Stomach (tissue), 9 donors: ENCODE results near the gene FRMD5. TPM values are rescaled to one million over a fixed set of nuclear protein-coding genes. Genes with fewer than 3 reads are reported as not detected.
"Not testable (repeated sequence)": the region's sequence is repeated elsewhere in the genome, so short reads cannot be mapped to it uniquely, and the experiment has no call there.

Experiments
- DNase-seq, 2 donors: peaks; one replicate each; pipeline versions ENCODE4 v3.0.0 to v3.0.0-alpha.2; 2013 to 2019
- H3K27ac ChIP-seq, 5 donors: fragments of 200-600 bp in 4 of 5; sonication (generic) in 4 of 5; one replicate each; pipeline ENCODE4 v1.5.1; 2013 to 2019; ENCODE audit warnings: mild to moderate bottlenecking in 1 of 5, moderate library complexity in 1 of 5
- H3K27me3 ChIP-seq, 3 donors: fragments of 200-600 bp; sonication (generic); one replicate each; pipeline ENCODE4 v1.5.1; 2017 to 2019; ENCODE audit warnings: mixed run types in 1 of 3
- H3K36me3 ChIP-seq, 4 donors: fragments of 200-600 bp; sonication (generic); 1 replicate in 3 of 4; 2 replicates in 1 of 4; pipeline ENCODE4 v1.5.1; 2016 to 2019
- H3K4me1 ChIP-seq, 4 donors: fragments of 200-600 bp; sonication (generic); one replicate each; pipeline ENCODE4 v1.5.1; 2016 to 2019
- H3K4me3 ChIP-seq, 4 donors: fragments of 200-600 bp; sonication (generic) in 3 of 4; one replicate each; pipeline ENCODE4 v1.5.1; 2016 to 2019; ENCODE audit warnings: mild to moderate bottlenecking in 1 of 4
- H3K9me3 ChIP-seq, 4 donors: fragments of 200-600 bp; sonication (generic); one replicate each; pipeline ENCODE4 v1.5.1; 2016 to 2019
- EP300 ChIP-seq: sonication (generic); formaldehyde crosslinking; IDR thresholded peaks from one replicate; pipeline ENCODE4 v1.6.1; 2017; ENCODE audit warnings: antibody characterized with exemption
- POLR2A ChIP-seq, 4 donors: fragments of 450-650 bp; IDR thresholded peaks; one replicate each; pipeline ENCODE4 v1.6.1; 2016; ENCODE audit warnings: antibody characterized with exemption in 4 of 4, control low read depth in 2 of 4, mild to moderate bottlenecking in 1 of 4, moderate library complexity in 1 of 4
- POLR2AphosphoS5 ChIP-seq, 3 donors: sonication (generic); formaldehyde crosslinking; IDR thresholded peaks; one replicate each; pipeline ENCODE4 v1.6.1; 2016; ENCODE audit warnings: antibody characterized with exemption in 3 of 3
- WGBS, 5 donors: extraction: QIAGEN DNeasy Blood & Tissue Kit in 3 of 5; methylation state at CpG; one replicate each; pipeline versions ENCODE4 v1.1.5 to v1.1.7; 2013 to 2018; 5-methylcytosine and 5-hydroxymethylcytosine counted together
- intact Hi-C: fragments of 100-400 bp; cut with DNase I; formaldehyde crosslinking; loops from one replicate; pipeline ENCODE4 v1.15.1; 2023; ENCODE audit warnings: low total_unique reads
- polyA plus RNA-seq, 3 donors: library from polyadenylated mRNA; stranded (reverse); fragments of 200-250 nt; gene quantifications; one replicate each; pipeline ENCODE4 v1.2.3, GENCODE V29; 2013
- total RNA-seq, 5 donors: library from RNA; depleted of rRNA; stranded (reverse); fragments of >200 nt; gene quantifications; one replicate each; pipeline versions ENCODE4 v1.1.0 to v1.2.3, GENCODE V29; 2014 to 2016
- TF ChIP-seq, protein P1 (sequence below), 7 experiments: fragments of 450-650 bp in 4 of 7; fragments of 200-600 bp in 3 of 7; sonication (generic) in 3 of 7; IDR thresholded peaks; one replicate each; pipeline ENCODE4 v1.5.1; 2016 to 2019; ENCODE audit warnings: antibody characterized with exemption in 7 of 7, control low read depth in 2 of 7, mild to moderate bottlenecking in 1 of 7
- donor health status: healthy with polysubstance abuse.
- donor health status: Bipolar disorder and iron deficiency.
- donor health status: healthy.

The FRMD5 gene
- total and polyA plus RNA-seq, 8 donors = 0.40 to 13.0 (median 2.5) TPM

DNA sequence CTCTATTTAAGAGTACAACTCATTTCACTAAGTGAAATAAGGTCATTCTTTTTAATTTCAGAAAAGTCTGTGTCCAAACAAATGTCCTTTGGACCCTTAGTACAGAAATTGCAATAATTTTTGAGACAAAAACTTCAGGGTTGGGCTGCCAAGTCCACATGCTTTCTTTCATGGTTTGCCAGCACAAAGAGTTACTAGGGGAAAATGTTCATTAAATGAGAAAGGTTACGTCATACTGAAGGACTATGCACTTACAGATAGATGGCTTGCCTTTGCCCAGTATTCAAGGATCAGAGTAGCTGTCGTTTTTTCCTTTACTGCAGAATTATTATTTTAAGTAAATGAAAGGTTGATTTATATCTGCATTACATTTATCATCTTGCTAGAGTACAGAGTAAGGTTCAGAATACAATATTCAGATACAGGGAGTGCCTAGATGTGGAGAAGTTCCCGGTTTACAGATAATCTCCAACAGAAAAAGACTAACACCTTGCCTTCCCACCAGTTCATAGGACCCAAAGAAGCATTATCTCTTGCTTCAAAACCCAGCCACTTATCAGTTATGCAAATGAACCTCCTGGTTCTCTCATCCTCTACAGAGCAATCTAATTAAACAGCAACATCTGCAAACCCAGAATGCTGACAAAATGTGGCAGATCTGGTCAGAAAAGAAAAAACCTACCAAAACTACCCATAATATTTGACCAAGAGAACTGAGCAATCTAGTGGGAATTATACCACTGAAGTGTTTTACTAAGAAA is 179.3 kb downstream of the FRMD5 start:
- no peaks in the 10 kb centered on the region for H3K27me3 ChIP-seq
- H3K27ac ChIP-seq = no peak overlapping the region
- peak in 1 of 2 donors; percentile 42 for DNase-seq
- intact Hi-C loops = no loop called here
- H3K9me3 ChIP-seq = no peaks in the 10 kb centered on the region
- WGBS, 5 donors = 58 to 75% (median 68%) methylated on average over 3 of the region's 3 CpGs
- peaks cover 0 to 12% (median 4%) of the 10 kb centered on the region in 4 donors for H3K4me1 ChIP-seq
- no peaks in the 10 kb centered on the region for H3K36me3 ChIP-seq
- no peak overlapping the region for H3K4me3 ChIP-seq
- no peak for TF ChIP-seq EP300
- TF ChIP-seq, protein P1, sequence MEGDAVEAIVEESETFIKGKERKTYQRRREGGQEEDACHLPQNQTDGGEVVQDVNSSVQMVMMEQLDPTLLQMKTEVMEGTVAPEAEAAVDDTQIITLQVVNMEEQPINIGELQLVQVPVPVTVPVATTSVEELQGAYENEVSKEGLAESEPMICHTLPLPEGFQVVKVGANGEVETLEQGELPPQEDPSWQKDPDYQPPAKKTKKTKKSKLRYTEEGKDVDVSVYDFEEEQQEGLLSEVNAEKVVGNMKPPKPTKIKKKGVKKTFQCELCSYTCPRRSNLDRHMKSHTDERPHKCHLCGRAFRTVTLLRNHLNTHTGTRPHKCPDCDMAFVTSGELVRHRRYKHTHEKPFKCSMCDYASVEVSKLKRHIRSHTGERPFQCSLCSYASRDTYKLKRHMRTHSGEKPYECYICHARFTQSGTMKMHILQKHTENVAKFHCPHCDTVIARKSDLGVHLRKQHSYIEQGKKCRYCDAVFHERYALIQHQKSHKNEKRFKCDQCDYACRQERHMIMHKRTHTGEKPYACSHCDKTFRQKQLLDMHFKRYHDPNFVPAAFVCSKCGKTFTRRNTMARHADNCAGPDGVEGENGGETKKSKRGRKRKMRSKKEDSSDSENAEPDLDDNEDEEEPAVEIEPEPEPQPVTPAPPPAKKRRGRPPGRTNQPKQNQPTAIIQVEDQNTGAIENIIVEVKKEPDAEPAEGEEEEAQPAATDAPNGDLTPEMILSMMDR (IDR thresholded peaks at IDR 0.05) = no peak
- no peak for TF ChIP-seq POLR2AphosphoS5 (IDR thresholded peaks at IDR 0.05)
- TF ChIP-seq POLR2A (IDR thresholded peaks at IDR 0.05) = no peak

DNA sequence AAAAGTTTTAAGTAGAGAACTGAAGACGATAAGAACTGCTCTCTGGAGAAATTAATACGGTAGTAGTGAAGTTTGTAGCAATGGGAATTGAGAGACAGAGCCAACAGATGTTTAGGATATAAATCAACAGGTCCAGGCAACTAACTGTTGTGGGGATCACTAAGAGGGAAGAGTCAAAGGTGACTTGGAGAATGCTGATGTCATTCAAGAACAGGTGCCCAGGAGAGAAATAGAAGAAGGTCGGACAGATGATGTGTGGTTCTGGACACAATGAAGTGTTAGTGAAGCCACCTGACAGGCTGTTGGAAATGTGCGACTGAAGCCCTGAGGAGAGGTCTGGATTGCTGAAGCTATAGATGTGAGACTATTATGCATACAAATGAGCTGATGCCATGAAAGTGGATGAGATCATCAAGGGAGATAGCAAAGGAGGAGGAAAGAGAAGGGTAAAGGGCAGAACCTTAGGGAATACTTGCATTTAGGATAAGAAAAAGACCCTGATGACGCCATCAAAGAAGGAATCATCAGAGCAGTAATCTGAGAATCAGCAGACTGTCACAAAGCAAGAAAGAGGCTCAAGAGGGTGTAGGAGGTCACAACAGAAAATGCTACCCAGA is 183.7 kb downstream of the FRMD5 start:
- no peaks in the 10 kb centered on the region for H3K9me3 ChIP-seq
- 77 to 85% (median 83%) methylated on average over 5 of the region's 5 CpGs for WGBS, 5 donors

DNA sequence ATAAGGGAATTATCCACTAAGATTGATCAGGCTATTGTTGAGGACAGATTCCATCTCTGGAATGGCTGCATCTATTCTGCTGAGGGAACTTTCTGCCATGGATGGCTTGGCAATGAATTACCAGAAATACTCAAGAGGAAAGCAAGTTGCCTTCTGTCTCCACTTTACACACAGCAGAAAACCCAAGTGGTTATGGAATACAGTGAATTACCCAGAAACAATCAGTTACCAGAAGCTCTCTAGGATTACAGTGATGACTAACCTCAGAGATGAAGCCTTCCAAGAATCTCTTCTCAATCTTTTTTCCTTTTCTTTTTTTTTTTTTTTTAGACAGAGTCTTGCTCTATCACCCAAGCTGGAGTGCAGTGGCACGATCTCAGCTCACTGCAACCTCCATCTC is 185.0 kb downstream of the FRMD5 start:
- Histone ChIP-seq H3K4me3 (no peak overlapping the region), H3K27ac (no peak overlapping the region), H3K9me3 (no peaks in the 10 kb centered on the region), H3K4me1 (no peaks in the 10 kb centered on the region), H3K27me3 (no peaks in the 10 kb centered on the region), H3K36me3 (no peaks in the 10 kb centered on the region)
- WGBS, 5 donors = 81 to 100% (median 86%) methylated on average over 1 of the region's 1 CpG
- intact Hi-C loops = no loop called here
- no peak for DNase-seq
- TF ChIP-seq POLR2AphosphoS5 (IDR thresholded peaks at IDR 0.05) (no peak), POLR2A (IDR thresholded peaks at IDR 0.05) (no peak), EP300 (no peak)
- TF ChIP-seq, protein P1 (IDR thresholded peaks at IDR 0.05) = no peak

More for the DNA sequence above, 183.7 kb downstream of the FRMD5 start:
- H3K4me3 ChIP-seq = no peak overlapping the region
- TF ChIP-seq, protein P1 (IDR thresholded peaks at IDR 0.05) = no peak
- TF ChIP-seq POLR2A (IDR thresholded peaks at IDR 0.05) (no peak), EP300 (no peak)
- H3K27ac ChIP-seq = no peak overlapping the region
- H3K4me1 ChIP-seq = no peaks in the 10 kb centered on the region
- H3K36me3 ChIP-seq = no peaks in the 10 kb centered on the region
- no peaks in the 10 kb centered on the region for H3K27me3 ChIP-seq
- no peak for DNase-seq
- intact Hi-C loops = no loop called here

DNA sequence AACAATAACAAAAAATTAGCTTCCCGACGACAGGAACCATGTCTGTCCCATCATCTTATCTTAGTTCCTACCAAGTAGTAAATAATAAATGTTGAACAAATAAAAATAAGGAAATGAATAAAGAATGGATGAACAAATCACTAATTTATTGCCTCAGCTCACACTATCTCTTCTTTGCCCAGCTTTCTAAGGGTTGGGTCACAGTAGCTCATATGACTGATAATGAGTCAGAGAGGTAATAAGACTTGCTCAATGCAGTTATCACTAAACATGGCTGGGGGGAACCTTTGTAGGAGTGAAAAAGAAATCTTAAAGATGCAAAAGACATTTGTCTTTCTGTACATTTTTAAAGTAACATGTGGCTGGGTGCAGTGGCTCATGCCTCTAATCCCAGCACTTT is 186.0 kb downstream of the FRMD5 start:
- H3K27ac ChIP-seq = no peak overlapping the region
- intact Hi-C loops = no loop called here
- TF ChIP-seq, protein P1 (IDR thresholded peaks at IDR 0.05) = no peak
- no peak for TF ChIP-seq POLR2A (IDR thresholded peaks at IDR 0.05)
- TF ChIP-seq POLR2AphosphoS5 (IDR thresholded peaks at IDR 0.05) = no peak
- no peak for TF ChIP-seq EP300
- no peaks in the 10 kb centered on the region for H3K36me3 ChIP-seq
- WGBS, 5 donors = 49 to 71% (median 63%) methylated on average over 2 of the region's 2 CpGs
- H3K4me3 ChIP-seq = no peak overlapping the region
- H3K27me3 ChIP-seq = no peaks in the 10 kb centered on the region
- H3K4me1 ChIP-seq = no peaks in the 10 kb centered on the region
- peak in 1 of 2 donors; percentile 25 for DNase-seq
- no peaks in the 10 kb centered on the region for H3K9me3 ChIP-seq

DNA sequence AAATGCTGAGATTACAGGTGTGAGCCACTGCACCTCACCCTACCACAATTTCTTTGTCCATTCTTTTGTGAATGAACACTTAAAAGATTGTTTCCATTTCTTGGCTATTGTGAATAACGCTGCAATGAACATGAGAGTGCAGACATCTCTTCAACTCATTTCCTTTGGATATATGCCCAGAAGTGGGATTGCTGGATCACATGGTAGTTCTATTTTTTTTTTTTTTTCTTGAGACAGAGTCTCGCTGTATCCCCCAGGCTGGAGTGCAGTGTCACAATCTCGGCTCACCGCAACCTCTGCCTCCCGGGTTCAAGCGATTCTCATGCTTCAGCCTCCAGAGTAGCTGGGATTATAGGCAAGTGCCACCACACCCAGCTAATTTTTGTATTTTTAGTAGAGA is 194.8 kb downstream of the FRMD5 start:
- H3K36me3 ChIP-seq, H3K27ac ChIP-seq, H3K9me3 ChIP-seq, H3K27me3 ChIP-seq, intact Hi-C loops, H3K4me3 ChIP-seq: not testable (repeated sequence)
- peaks cover 0 to 13% (median 8%) of the 10 kb centered on the region in 4 donors for H3K4me1 ChIP-seq
- DNase-seq = peak in 1 of 2 donors; percentile 73
- WGBS, 5 donors = 47 to 78% (median 61%) methylated on average over 6 of the region's 6 CpGs
